ENCODE measurements around the gene KRI1.

KRI1 gene

DNA sequence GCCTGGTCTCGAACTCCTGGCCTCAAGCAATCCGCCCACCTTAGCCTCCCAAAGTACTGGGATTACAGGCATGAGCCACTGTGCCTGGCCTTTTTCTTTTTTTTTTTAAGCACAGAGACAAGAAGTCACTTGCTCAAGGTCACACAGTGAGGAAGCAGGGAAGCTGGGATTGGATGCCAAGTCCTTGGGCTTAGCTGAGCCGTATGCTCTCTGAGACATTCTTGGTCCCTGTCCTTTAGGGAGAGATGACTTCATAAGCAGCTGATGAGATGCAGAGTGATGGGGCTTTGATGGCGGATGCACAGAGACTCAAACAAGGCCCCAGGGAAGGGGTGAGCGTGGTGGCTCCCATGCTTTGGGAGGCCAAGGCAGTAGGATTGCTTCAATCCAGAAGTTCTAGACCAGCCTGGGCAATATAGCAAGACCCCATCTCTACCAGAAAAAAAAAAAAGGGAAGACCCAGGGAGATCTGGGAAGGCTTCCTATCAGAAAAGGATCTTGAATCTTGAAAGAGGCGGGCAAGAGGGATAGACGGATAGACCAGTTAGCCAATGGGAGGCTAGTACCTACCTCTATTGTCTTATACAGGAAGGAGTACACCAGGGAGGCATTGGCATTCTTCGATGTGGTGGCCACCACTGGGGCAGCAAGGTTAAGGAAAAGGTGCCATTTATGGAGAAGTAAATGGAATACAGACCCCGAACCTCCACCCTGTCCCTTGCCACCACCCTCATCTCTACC is 17.4 kb upstream of the KRI1 start (continued):
- no peak for TF ChIP-seq BACH2 (CRISPR knock-in tag; IDR thresholded peaks at IDR 0.05; ENCODE audit: borderline replicate concordance)

DNA sequence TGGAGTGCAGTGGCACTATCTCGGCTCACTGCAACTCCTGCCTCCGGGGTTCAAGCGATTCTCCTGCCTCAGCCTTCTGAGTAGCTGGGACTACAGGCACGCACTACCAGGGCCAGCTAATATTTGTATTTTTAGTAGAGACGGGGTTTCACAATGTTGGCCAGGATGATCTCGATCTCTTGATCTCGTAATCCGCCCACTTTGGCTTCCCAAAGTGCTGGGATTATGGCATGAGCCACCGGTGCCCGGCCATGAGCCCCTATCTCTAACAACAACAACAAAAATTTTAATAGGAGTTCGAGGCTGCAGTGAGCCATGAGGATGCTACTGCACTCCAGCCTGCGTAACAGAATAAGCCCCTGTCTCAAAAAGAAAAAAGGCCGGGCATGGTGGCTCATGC is 16.3 kb upstream of the KRI1 start:
- no peak for ATAC-seq
- TF ChIP-seq ISL1 (CRISPR knock-in tag; IDR thresholded peaks at IDR 0.05) (no peak), OSR1 (CRISPR knock-in tag; IDR thresholded peaks at IDR 0.05) (no peak)

DNA sequence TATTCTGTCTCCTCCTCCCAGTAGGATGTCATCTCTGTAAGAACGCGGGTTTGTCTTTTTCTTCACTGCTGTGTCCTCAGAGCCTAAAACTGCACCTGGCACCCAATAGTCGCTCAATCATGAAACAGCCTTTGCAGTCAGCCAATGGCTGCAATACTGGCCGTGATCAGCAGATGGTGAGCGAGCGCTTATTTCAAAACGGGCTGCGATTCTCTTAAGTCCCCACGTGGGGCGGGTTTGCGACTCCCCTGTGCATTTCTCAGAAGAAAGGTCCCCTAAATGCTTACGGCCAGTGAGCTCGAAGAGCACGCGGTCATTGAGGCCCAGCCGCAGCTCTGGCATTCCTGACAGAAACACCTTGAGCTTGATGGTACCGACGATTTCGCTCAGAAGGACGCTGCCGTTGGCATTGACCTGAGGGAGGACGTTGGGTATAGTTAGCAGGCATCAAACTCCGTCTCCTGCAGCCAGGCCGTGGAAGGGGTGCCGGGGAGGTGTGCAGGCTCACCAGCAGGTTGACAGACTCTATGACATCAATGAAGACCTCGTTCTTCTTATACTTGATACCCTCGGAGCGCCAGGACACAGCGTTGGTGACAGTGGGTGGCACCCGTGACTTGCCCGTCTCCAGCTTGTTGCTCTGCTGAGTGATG is 15.3 kb upstream of the KRI1 start:
- ATAC-seq: peak; percentile 90

DNA sequence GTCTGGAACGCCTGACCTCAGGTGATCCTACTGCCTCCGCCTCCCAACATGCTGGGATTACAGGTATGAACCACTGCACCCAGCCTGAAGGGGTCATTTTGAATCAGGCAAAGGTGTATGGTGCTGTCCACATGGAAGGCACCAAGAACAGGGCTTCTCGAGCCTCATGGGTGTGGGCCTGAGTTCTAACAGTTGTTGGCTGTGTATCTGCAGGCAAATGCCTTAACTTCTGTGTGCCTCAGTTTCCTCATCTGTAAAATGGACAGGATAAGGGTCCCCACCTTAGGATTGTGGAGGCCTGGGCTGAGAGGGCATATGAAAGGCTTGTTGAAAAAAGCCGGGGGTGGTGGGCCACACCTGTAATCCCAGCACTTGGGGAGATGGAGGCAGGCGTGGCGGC is 12.1 kb upstream of the KRI1 start:
- TF ChIP-seq ZNF565 (CRISPR knock-in tag; conservative IDR thresholded peaks at IDR 0.05; ENCODE audit: low read depth): no peak
- TF ChIP-seq ZC3H10 (CRISPR knock-in tag; IDR thresholded peaks at IDR 0.05): no peak
- no peak for TF ChIP-seq TOX (CRISPR knock-in tag; IDR thresholded peaks at IDR 0.05; ENCODE audit: borderline replicate concordance)
- no peak for TF ChIP-seq CSDC2 (CRISPR knock-in tag; IDR thresholded peaks at IDR 0.05)
- TF ChIP-seq ISL1 (CRISPR knock-in tag; IDR thresholded peaks at IDR 0.05): no peak
- TF ChIP-seq RARB (CRISPR knock-in tag; IDR thresholded peaks at IDR 0.05): no peak
- TF ChIP-seq, protein P1, sequence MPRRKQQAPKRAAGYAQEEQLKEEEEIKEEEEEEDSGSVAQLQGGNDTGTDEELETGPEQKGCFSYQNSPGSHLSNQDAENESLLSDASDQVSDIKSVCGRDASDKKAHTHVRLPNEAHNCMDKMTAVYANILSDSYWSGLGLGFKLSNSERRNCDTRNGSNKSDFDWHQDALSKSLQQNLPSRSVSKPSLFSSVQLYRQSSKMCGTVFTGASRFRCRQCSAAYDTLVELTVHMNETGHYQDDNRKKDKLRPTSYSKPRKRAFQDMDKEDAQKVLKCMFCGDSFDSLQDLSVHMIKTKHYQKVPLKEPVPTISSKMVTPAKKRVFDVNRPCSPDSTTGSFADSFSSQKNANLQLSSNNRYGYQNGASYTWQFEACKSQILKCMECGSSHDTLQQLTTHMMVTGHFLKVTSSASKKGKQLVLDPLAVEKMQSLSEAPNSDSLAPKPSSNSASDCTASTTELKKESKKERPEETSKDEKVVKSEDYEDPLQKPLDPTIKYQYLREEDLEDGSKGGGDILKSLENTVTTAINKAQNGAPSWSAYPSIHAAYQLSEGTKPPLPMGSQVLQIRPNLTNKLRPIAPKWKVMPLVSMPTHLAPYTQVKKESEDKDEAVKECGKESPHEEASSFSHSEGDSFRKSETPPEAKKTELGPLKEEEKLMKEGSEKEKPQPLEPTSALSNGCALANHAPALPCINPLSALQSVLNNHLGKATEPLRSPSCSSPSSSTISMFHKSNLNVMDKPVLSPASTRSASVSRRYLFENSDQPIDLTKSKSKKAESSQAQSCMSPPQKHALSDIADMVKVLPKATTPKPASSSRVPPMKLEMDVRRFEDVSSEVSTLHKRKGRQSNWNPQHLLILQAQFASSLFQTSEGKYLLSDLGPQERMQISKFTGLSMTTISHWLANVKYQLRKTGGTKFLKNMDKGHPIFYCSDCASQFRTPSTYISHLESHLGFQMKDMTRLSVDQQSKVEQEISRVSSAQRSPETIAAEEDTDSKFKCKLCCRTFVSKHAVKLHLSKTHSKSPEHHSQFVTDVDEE (CRISPR knock-in tag; IDR thresholded peaks at IDR 0.05): no peak
- no peak for TF ChIP-seq GLIS3 (CRISPR knock-in tag; IDR thresholded peaks at IDR 0.05)
- TF ChIP-seq ZNF70 (CRISPR knock-in tag; IDR thresholded peaks at IDR 0.05): no peak
- TF ChIP-seq ZFP3 (CRISPR knock-in tag; IDR thresholded peaks at IDR 0.05): no peak
- no peak for TF ChIP-seq BACH2 (CRISPR knock-in tag; IDR thresholded peaks at IDR 0.05; ENCODE audit: borderline replicate concordance)
- TF ChIP-seq ESRRG (CRISPR knock-in tag; IDR thresholded peaks at IDR 0.05): no peak
- TF ChIP-seq, protein P2, sequence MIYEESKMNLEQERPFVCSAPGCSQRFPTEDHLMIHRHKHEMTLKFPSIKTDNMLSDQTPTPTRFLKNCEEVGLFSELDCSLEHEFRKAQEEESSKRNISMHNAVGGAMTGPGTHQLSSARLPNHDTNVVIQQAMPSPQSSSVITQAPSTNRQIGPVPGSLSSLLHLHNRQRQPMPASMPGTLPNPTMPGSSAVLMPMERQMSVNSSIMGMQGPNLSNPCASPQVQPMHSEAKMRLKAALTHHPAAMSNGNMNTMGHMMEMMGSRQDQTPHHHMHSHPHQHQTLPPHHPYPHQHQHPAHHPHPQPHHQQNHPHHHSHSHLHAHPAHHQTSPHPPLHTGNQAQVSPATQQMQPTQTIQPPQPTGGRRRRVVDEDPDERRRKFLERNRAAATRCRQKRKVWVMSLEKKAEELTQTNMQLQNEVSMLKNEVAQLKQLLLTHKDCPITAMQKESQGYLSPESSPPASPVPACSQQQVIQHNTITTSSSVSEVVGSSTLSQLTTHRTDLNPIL (CRISPR knock-in tag; IDR thresholded peaks at IDR 0.05; ENCODE audit: low read depth): no peak
- no peak for TF ChIP-seq ARNTL (CRISPR knock-in tag; IDR thresholded peaks at IDR 0.05; ENCODE audit: borderline replicate concordance, low read depth)
- TF ChIP-seq, protein P3, sequence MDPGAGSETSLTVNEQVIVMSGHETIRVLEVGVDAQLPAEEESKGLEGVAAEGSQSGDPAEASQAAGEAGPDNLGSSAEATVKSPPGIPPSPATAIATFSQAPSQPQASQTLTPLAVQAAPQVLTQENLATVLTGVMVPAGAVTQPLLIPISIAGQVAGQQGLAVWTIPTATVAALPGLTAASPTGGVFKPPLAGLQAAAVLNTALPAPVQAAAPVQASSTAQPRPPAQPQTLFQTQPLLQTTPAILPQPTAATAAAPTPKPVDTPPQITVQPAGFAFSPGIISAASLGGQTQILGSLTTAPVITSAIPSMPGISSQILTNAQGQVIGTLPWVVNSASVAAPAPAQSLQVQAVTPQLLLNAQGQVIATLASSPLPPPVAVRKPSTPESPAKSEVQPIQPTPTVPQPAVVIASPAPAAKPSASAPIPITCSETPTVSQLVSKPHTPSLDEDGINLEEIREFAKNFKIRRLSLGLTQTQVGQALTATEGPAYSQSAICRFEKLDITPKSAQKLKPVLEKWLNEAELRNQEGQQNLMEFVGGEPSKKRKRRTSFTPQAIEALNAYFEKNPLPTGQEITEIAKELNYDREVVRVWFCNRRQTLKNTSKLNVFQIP (CRISPR knock-in tag; IDR thresholded peaks at IDR 0.05; ENCODE audit: borderline replicate concordance, low read depth): no peak
- TF ChIP-seq ZFP30 (CRISPR knock-in tag; IDR thresholded peaks at IDR 0.05): no peak
- no peak for TF ChIP-seq OSR1 (CRISPR knock-in tag; IDR thresholded peaks at IDR 0.05)
- TF ChIP-seq, protein P4, sequence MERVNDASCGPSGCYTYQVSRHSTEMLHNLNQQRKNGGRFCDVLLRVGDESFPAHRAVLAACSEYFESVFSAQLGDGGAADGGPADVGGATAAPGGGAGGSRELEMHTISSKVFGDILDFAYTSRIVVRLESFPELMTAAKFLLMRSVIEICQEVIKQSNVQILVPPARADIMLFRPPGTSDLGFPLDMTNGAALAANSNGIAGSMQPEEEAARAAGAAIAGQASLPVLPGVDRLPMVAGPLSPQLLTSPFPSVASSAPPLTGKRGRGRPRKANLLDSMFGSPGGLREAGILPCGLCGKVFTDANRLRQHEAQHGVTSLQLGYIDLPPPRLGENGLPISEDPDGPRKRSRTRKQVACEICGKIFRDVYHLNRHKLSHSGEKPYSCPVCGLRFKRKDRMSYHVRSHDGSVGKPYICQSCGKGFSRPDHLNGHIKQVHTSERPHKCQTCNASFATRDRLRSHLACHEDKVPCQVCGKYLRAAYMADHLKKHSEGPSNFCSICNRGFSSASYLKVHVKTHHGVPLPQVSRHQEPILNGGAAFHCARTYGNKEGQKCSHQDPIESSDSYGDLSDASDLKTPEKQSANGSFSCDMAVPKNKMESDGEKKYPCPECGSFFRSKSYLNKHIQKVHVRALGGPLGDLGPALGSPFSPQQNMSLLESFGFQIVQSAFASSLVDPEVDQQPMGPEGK (CRISPR knock-in tag; IDR thresholded peaks at IDR 0.05; ENCODE audit: borderline replicate concordance): no peak
- no peak for TF ChIP-seq TCF4 (CRISPR knock-in tag; IDR thresholded peaks at IDR 0.05; ENCODE audit: borderline replicate concordance)
- no peak for ATAC-seq

More for the DNA sequence above, 15.3 kb upstream of the KRI1 start:
- no peak for TF ChIP-seq CSDC2 (CRISPR knock-in tag; IDR thresholded peaks at IDR 0.05)
- TF ChIP-seq, protein P4 (CRISPR knock-in tag; IDR thresholded peaks at IDR 0.05; ENCODE audit: borderline replicate concordance): no peak
